Measurements from ENCODE around the gene CST6. TPM values are rescaled to one million over a fixed set of nuclear protein-coding genes. Genes with fewer than 3 reads are reported as not detected.
"Not testable (repeated sequence)": the region's sequence is repeated elsewhere in the genome, so short reads cannot be mapped to it uniquely, and the experiment has no call there.

CST6 gene
- total RNA-seq, 1 donor from 2014 or later, result not detected

GRCh38 chr11:65981972-65982823 is 29.6 kb upstream of the CST6 start:
- intact Hi-C loops (cut with DNase I), result no loop called here
- no peak for ATAC-seq (ENCODE audit: poor library complexity)
- DNase-seq, result no peak

GRCh38 chr11:65982824-65983588 is 28.8 kb upstream of the CST6 start:
- DNase-seq (no peak), ATAC-seq (ENCODE audit: poor library complexity) (no peak)
- intact Hi-C loops (cut with DNase I), result no loop called here

- intact Hi-C loops (cut with DNase I), result no loop called here
- ATAC-seq (ENCODE audit: poor library complexity), result no peak
- no peak for DNase-seq
Observed at GRCh38 chr11:65983589-65983987, 28.2 kb upstream of the CST6 start.

- ATAC-seq (ENCODE audit: poor library complexity), result no peak
- DNase-seq, result no peak
- intact Hi-C loops (cut with DNase I), result loop anchor here (2.0 to 5.0 kb wide), 2 partner anchors 101 to 280 kb away; no protein-coding TSS in a partner anchor
Observed at GRCh38 chr11:65987336-65987735, 24.5 kb upstream of the CST6 start.

GRCh38 chr11:65988791-65989592 is 22.8 kb upstream of the CST6 start:
- peak; percentile 99 for ATAC-seq (ENCODE audit: poor library complexity)
- intact Hi-C loops (cut with DNase I), result loop anchor here (5.0 kb wide), 1 partner anchor 282 kb away; no protein-coding TSS in a partner anchor

GRCh38 chr11:65992056-65992455 is 19.8 kb upstream of the CST6 start:
- no peak for DNase-seq
- intact Hi-C loops (cut with DNase I), result no loop called here

More at GRCh38 chr11:65988791-65989592, 22.8 kb upstream of the CST6 start:
- DNase-seq, result peak; percentile 82

GRCh38 chr11:65997286-65997685 is 14.5 kb upstream of the CST6 start:
- intact Hi-C loops (cut with DNase I), result no loop called here
- ATAC-seq (ENCODE audit: poor library complexity) (no peak), DNase-seq (no peak)

More at GRCh38 chr11:65992056-65992455, 19.8 kb upstream of the CST6 start:
- no peak for ATAC-seq (ENCODE audit: poor library complexity)

GRCh38 chr11:66001942-66002647 is 9.7 kb upstream of the CST6 start, which contains the start of the genes BANF1 and EIF1AD:
Gene BANF1, plus strand, starts transcription at chr11:66002503. Its CDS starts 748 bp downstream, at chr11:66003251.
Gene EIF1AD, minus strand, starts transcription at chr11:66002157. Its CDS starts 1,768 bp downstream, at chr11:66000389.
- peak; percentile 93 for ATAC-seq (ENCODE audit: poor library complexity)
- intact Hi-C loops (cut with DNase I), result no loop called here
- peak; percentile 92 for DNase-seq

- DNase-seq (peak; percentile 70), ATAC-seq (ENCODE audit: poor library complexity) (peak; percentile 91)
- intact Hi-C loops (cut with DNase I), result no loop called here
Observed at GRCh38 chr11:66002648-66003225, 9.1 kb upstream of the CST6 start.

- no peak for DNase-seq
- intact Hi-C loops (cut with DNase I), result no loop called here
- ATAC-seq (ENCODE audit: poor library complexity), result no peak
Observed at GRCh38 chr11:66003291-66003690, 8.5 kb upstream of the CST6 start.

GRCh38 chr11:66004186-66004585 is 7.6 kb upstream of the CST6 start:
- DNase-seq, result no peak
- intact Hi-C loops (cut with DNase I), result no loop called here
- no peak for ATAC-seq (ENCODE audit: poor library complexity)

GRCh38 chr11:66006134-66006890 is 5.5 kb upstream of the CST6 start:
- DNase-seq (no peak), ATAC-seq (ENCODE audit: poor library complexity) (no peak)

GRCh38 chr11:66006891-66007176 is 5.0 kb upstream of the CST6 start:
- ATAC-seq (ENCODE audit: poor library complexity) (no peak), DNase-seq (no peak)

More at GRCh38 chr11:66006134-66006890, 5.5 kb upstream of the CST6 start:
- intact Hi-C loops (cut with DNase I), result no loop called here

GRCh38 chr11:66007201-66007634 is 4.6 kb upstream of the CST6 start:
- intact Hi-C loops (cut with DNase I), result no loop called here
- ATAC-seq (ENCODE audit: poor library complexity) (no peak), DNase-seq (no peak)

More at GRCh38 chr11:66006891-66007176, 5.0 kb upstream of the CST6 start:
- intact Hi-C loops (cut with DNase I), result no loop called here

GRCh38 chr11:66008095-66008467 is 3.7 kb upstream of the CST6 start:
- no peak for ATAC-seq (ENCODE audit: poor library complexity)
- no peak for DNase-seq
- intact Hi-C loops (cut with DNase I), result no loop called here

- ATAC-seq (ENCODE audit: poor library complexity) (no peak), DNase-seq (no peak)
- intact Hi-C loops (cut with DNase I), result no loop called here
Observed at GRCh38 chr11:66008468-66009101, 3.2 kb upstream of the CST6 start.

- ATAC-seq (ENCODE audit: poor library complexity); DNase-seq; intact Hi-C loops (cut with DNase I): not testable (repeated sequence)
Observed at GRCh38 chr11:66010036-66010435, 1.8 kb upstream of the CST6 start.

Data from Right ventricle myocardium superior (tissue), 1 donor.